ENCODE data around the gene DRG2.

DRG2 gene

DNA sequence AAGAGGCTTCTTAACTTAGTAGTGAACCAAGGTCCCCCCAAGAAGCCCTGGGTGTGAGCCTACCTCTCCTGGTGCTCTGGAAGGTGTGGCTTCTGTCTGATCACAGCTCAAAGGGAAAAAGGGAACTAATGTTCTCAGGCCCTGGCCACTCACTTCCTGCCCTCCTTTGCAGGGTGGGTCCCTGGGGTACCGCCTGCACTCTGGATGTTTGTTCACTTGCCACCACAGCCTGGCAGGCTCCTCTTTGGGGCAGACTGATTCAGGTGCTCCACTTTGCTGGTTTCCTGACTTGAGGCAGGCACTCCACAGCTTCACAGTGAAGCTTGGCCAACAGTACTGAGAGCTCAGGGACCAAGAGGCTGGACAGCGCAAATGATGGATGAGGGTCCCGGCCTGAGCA lies 14.9 kb downstream of the DRG2 start:
- H3K4me2 ChIP-seq (ENCODE audit: low read length) = no peak overlapping the region
- H3K27me3 ChIP-seq (ENCODE audit: control insufficient read depth, insufficient read depth, low read length) = no peaks in the 10 kb centered on the region
- H3K9ac ChIP-seq = no peak overlapping the region
- no peaks in the 10 kb centered on the region for H3K36me3 ChIP-seq (ENCODE audit: control insufficient read depth, insufficient read depth, low read length)
- TF ChIP-seq, protein P1, sequence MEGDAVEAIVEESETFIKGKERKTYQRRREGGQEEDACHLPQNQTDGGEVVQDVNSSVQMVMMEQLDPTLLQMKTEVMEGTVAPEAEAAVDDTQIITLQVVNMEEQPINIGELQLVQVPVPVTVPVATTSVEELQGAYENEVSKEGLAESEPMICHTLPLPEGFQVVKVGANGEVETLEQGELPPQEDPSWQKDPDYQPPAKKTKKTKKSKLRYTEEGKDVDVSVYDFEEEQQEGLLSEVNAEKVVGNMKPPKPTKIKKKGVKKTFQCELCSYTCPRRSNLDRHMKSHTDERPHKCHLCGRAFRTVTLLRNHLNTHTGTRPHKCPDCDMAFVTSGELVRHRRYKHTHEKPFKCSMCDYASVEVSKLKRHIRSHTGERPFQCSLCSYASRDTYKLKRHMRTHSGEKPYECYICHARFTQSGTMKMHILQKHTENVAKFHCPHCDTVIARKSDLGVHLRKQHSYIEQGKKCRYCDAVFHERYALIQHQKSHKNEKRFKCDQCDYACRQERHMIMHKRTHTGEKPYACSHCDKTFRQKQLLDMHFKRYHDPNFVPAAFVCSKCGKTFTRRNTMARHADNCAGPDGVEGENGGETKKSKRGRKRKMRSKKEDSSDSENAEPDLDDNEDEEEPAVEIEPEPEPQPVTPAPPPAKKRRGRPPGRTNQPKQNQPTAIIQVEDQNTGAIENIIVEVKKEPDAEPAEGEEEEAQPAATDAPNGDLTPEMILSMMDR (IDR thresholded peaks at IDR 0.05) = no peak
- no peak overlapping the region for H2AFZ ChIP-seq
- no peaks in the 10 kb centered on the region for H3K4me1 ChIP-seq
- H3K27ac ChIP-seq = no peak overlapping the region
- no peaks in the 10 kb centered on the region for H3K9me3 ChIP-seq (ENCODE audit: control insufficient read depth, low read length)
- H3K79me2 ChIP-seq = no peaks in the 10 kb centered on the region
- H3K4me3 ChIP-seq (ENCODE audit: low read depth, low read length) = no peak overlapping the region

- no peaks in the 10 kb centered on the region for H3K27me3 ChIP-seq (ENCODE audit: control insufficient read depth, insufficient read depth, low read length)
- H3K4me1 ChIP-seq = no peaks in the 10 kb centered on the region
- H3K27ac ChIP-seq = no peak overlapping the region
- no peaks in the 10 kb centered on the region for H3K9me3 ChIP-seq (ENCODE audit: control insufficient read depth, low read length)
- TF ChIP-seq, protein P1 (IDR thresholded peaks at IDR 0.05) = no peak
- no peak overlapping the region for H3K4me2 ChIP-seq (ENCODE audit: low read length)
- no peak overlapping the region for H3K4me3 ChIP-seq (ENCODE audit: low read depth, low read length)
- no peaks in the 10 kb centered on the region for H3K79me2 ChIP-seq
- no peaks in the 10 kb centered on the region for H3K36me3 ChIP-seq (ENCODE audit: control insufficient read depth, insufficient read depth, low read length)
- H3K9ac ChIP-seq = no peak overlapping the region
- H2AFZ ChIP-seq = no peak overlapping the region
Observed at GRCh38 chr17:18105027-18105426, 17.3 kb downstream of the DRG2 start.

DNA sequence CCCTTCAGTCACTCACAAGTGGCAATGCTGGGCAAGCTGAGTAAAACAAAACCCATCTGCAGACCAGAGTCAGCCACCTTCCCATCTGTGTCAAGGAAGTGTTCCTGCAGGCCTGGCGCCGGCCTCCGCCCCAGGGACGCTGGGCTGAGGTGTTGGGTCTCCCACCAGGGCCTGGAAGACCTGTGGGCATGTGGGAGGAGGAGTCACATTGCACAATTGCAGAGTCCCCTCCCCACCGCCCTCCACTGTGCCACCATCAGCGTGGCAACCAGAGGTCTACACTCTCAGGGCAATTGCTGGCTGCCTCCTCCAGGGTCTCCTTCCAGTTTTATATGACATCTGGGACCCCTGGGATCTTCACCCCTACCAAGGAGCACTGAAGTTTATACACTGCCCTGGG lies 17.8 kb downstream of the DRG2 start:
- TF ChIP-seq, protein P1 (IDR thresholded peaks at IDR 0.05) = no peak
- no peak overlapping the region for H3K4me2 ChIP-seq (ENCODE audit: low read length)
- no peak overlapping the region for H2AFZ ChIP-seq
- no peak overlapping the region for H3K4me3 ChIP-seq (ENCODE audit: low read depth, low read length)
- no peaks in the 10 kb centered on the region for H3K4me1 ChIP-seq
- no peaks in the 10 kb centered on the region for H3K9me3 ChIP-seq (ENCODE audit: control insufficient read depth, low read length)
- no peak overlapping the region for H3K9ac ChIP-seq
- H3K79me2 ChIP-seq = no peaks in the 10 kb centered on the region
- H3K27me3 ChIP-seq (ENCODE audit: control insufficient read depth, insufficient read depth, low read length) = no peaks in the 10 kb centered on the region
- H3K36me3 ChIP-seq (ENCODE audit: control insufficient read depth, insufficient read depth, low read length) = no peaks in the 10 kb centered on the region
- no peak overlapping the region for H3K27ac ChIP-seq

DNA sequence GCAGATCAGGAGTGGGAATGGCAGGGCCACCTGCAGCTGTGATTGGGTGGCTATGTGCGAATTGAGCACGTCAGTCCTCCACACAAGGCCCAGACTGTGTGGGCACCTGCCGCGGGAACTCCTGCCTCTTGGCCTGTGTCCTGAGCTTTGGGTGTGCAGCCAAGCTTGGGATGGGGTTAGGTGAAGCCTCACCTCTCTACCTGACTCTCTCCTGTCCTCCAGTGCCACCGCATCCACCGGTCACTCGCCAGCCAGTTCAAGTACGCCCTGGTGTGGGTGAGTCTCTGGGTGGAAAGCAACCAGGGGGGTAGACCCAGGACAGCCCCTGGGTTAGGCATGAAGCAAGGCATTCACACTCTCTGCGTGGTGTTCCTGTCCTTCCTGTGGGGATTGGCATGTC lies 18.5 kb downstream of the DRG2 start:
- H3K27ac ChIP-seq = no peak overlapping the region
- TF ChIP-seq, protein P1 (IDR thresholded peaks at IDR 0.05) = no peak
- H3K4me1 ChIP-seq = no peaks in the 10 kb centered on the region
- no peak overlapping the region for H3K4me2 ChIP-seq (ENCODE audit: low read length)
- H3K4me3 ChIP-seq (ENCODE audit: low read depth, low read length) = no peak overlapping the region
- no peaks in the 10 kb centered on the region for H3K36me3 ChIP-seq (ENCODE audit: control insufficient read depth, insufficient read depth, low read length)
- H3K9ac ChIP-seq = no peak overlapping the region
- no peak overlapping the region for H2AFZ ChIP-seq
- no peaks in the 10 kb centered on the region for H3K27me3 ChIP-seq (ENCODE audit: control insufficient read depth, insufficient read depth, low read length)
- H3K9me3 ChIP-seq (ENCODE audit: control insufficient read depth, low read length) = no peaks in the 10 kb centered on the region
- H3K79me2 ChIP-seq = no peaks in the 10 kb centered on the region

DNA sequence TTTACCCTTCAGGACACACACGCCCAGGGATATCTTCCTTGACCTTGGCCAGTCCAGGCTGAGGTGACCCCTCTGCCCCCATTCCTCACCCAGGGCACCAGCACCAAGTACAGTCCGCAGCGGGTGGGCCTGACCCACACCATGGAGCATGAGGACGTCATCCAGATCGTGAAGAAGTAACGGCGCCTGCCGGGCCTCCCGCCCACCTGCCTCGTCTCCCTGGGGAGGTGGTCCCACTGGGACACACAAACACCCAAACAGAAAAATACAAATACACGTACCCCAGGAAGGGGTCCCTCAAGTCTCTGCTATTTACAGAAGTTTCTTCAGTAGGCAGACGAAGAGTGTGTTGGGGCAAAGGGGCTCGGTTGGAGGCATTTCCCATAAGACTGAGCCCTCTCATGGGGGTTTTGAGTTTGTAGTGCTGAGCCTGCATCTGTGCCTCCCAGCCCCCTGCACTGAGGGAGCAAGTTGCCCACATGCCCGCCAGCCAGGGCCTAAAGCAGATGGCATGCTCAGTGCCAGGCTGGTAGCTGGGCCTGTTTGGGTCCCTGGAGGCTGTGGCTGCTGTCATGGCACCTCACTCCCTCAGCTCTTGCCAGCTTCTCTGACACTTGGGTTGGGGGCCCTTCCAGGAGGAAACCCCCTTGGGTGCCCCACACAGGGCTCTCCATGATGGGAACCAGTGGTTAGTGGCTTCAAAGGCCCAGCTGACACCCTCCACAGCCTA lies 19.5 kb downstream of the DRG2 start:
- H3K79me2 ChIP-seq = no peaks in the 10 kb centered on the region
- no peak overlapping the region for H3K27ac ChIP-seq
- no peak overlapping the region for H3K9ac ChIP-seq
- H3K9me3 ChIP-seq (ENCODE audit: control insufficient read depth, low read length) = no peaks in the 10 kb centered on the region
- H3K27me3 ChIP-seq (ENCODE audit: control insufficient read depth, insufficient read depth, low read length) = no peaks in the 10 kb centered on the region
- H3K4me2 ChIP-seq (ENCODE audit: low read length) = no peak overlapping the region
- TF ChIP-seq, protein P1 (IDR thresholded peaks at IDR 0.05) = no peak
- H3K4me3 ChIP-seq (ENCODE audit: low read depth, low read length) = no peak overlapping the region
- H3K36me3 ChIP-seq (ENCODE audit: control insufficient read depth, insufficient read depth, low read length) = no peaks in the 10 kb centered on the region
- no peaks in the 10 kb centered on the region for H3K4me1 ChIP-seq
- no peak overlapping the region for H2AFZ ChIP-seq

Data from parathyroid adenoma (tissue), 2 donors.